Endothelial cell of umbilical vein (primary cell): ENCODE results near the gene SDK2.

Experiments
- CTCF ChIP-seq, 2 donors: IDR thresholded peaks; 1 replicate in 1 of 2; 2 replicates in 1 of 2; pipeline ENCODE4 v1.5.1; 2011; ENCODE audit warnings: low read length in 2 of 2, mild to moderate bottlenecking in 2 of 2, moderate library complexity in 2 of 2, control low read depth in 1 of 2, inconsistent platforms in 1 of 2, low read depth in 1 of 2; ENCODE audit not compliant: insufficient read depth in 1 of 2; ENCODE audit errors: extremely low read depth in 1 of 2
- EZH2 ChIP-seq: IDR thresholded peaks from 2 replicates; pipeline ENCODE4 v1.6.1; 2012; ENCODE audit warnings: borderline replicate concordance, low read depth, mild to moderate bottlenecking, moderate library complexity, low read length, inconsistent platforms; ENCODE audit not compliant: severe bottlenecking
- FOS ChIP-seq: IDR thresholded peaks from 2 replicates; pipeline ENCODE4 v1.6.1; 2011; ENCODE audit warnings: mild to moderate bottlenecking, low read length, moderate library complexity, borderline replicate concordance; ENCODE audit not compliant: insufficient read depth
- GATA2 ChIP-seq: IDR thresholded peaks from 2 replicates; pipeline ENCODE4 v1.7.0; 2011; ENCODE audit warnings: low read depth, mild to moderate bottlenecking, moderate library complexity, mixed read lengths, low read length; ENCODE audit not compliant: insufficient read length, insufficient read depth
- MAX ChIP-seq: IDR thresholded peaks from 2 replicates; pipeline ENCODE4 v1.6.1; 2011; ENCODE audit not compliant: insufficient read depth, insufficient read length
- MYC ChIP-seq: IDR thresholded peaks from one replicate; pipeline ENCODE4 v1.6.1; 2011; ENCODE audit warnings: mild to moderate bottlenecking, low read depth, low read length
- POLR2AphosphoS5 ChIP-seq: IDR thresholded peaks from 2 replicates; pipeline ENCODE4 v1.6.1; 2012; ENCODE audit warnings: low read depth, mild to moderate bottlenecking, control low read depth, low read length, moderate library complexity; ENCODE audit not compliant: insufficient read depth

- no peak for TF ChIP-seq CTCF (IDR thresholded peaks at IDR 0.05; ENCODE audit: extremely low read depth in 1 of 2, insufficient read depth in 1 of 2, low read depth in 1 of 2, low read length in 2 of 2)
- TF ChIP-seq MYC = no peak
- TF ChIP-seq MAX = no peak
- TF ChIP-seq FOS = no peak
- TF ChIP-seq EZH2 = no peak
- TF ChIP-seq POLR2AphosphoS5 = no peak
- no peak for TF ChIP-seq GATA2
These were observed 162.0 kb downstream of the SDK2 start for GRCh38 chr17:73482251-73482716.
